KMS-11 (cell line): Measurements from ENCODE around the gene ZNF609.
A peak's percentile ranks its signal among the peaks of the same experiment; 100 is the strongest.

ENCODE experiments used
- H2AFZ ChIP-seq: fragments of 200-600 bp; sonication (generic); 2 replicates; pipeline ENCODE4 v1.6.1; 2016; ENCODE audit warnings: antibody characterized with exemption, mixed run types, low read depth
- H3K27ac ChIP-seq: fragments of 200-600 bp; sonication (generic); 2 replicates; pipeline ENCODE4 v1.6.1; 2016; ENCODE audit warnings: mild to moderate bottlenecking, mixed run types
- H3K27me3 ChIP-seq: fragments of 200-600 bp; sonication (generic); 2 replicates; pipeline ENCODE4 v1.6.1; 2017; ENCODE audit warnings: mild to moderate bottlenecking, low read depth, mixed run types, moderate library complexity; ENCODE audit not compliant: insufficient read depth
- H3K36me3 ChIP-seq: fragments of 200-600 bp; sonication (generic); 2 replicates; pipeline ENCODE4 v1.6.1; 2017; ENCODE audit warnings: mild to moderate bottlenecking, mixed run types; ENCODE audit not compliant: insufficient read depth
- H3K4me1 ChIP-seq: fragments of 200-600 bp; sonication (generic); 2 replicates; pipeline ENCODE4 v1.6.1; 2016; ENCODE audit warnings: mild to moderate bottlenecking, low read depth, mixed run types; ENCODE audit not compliant: poor library complexity, severe bottlenecking
- H3K4me2 ChIP-seq: fragments of 200-600 bp; sonication (generic); 2 replicates; pipeline ENCODE4 v1.7.0; 2016; ENCODE audit warnings: mild to moderate bottlenecking, mixed run types
- H3K4me3 ChIP-seq: fragments of 200-600 bp; sonication (generic); IDR thresholded peaks from 2 replicates; pipeline ENCODE4 v1.6.1; 2017; ENCODE audit warnings: low read depth, low read length, mixed read lengths; ENCODE audit not compliant: insufficient read depth
- H3K79me2 ChIP-seq: fragments of 200-600 bp; sonication (generic); 2 replicates; pipeline ENCODE4 v1.6.1; 2016; ENCODE audit warnings: low read depth, mixed run types; ENCODE audit not compliant: insufficient read depth
- H3K9ac ChIP-seq: fragments of 200-600 bp; sonication (generic); 2 replicates; pipeline ENCODE4 v1.6.1; 2016; ENCODE audit warnings: mild to moderate bottlenecking, mixed run types
- H4K20me1 ChIP-seq: fragments of 200-600 bp; sonication (generic); 2 replicates; pipeline ENCODE4 v1.6.1; 2016; ENCODE audit warnings: mild to moderate bottlenecking, mixed run types; ENCODE audit not compliant: insufficient read depth
- CTCF ChIP-seq: fragments of 200-600 bp; sonication (generic); conservative IDR thresholded peaks from 2 replicates; pipeline ENCODE4 v1.6.1; 2017; ENCODE audit warnings: low read depth, mild to moderate bottlenecking, antibody characterized with exemption, low read length, moderate library complexity, mixed read lengths

The ZNF609 gene

DNA sequence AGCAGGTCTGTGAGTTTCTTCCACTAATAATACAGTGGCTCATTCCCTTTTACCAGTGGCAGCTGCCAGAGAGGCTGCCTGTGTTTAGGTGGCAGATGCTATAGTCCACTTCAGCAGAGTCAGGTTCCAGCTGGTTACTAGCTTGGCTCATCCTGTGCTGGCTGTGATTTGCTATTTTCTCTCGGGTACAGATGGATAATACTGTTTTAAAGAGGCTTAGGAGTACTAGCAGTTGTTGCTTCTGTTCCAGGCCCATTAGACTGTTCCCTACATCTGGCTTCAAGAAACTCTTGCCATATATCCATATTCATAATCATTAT lies 41.0 kb downstream of the ZNF609 start:
- no peak overlapping the region for H3K9ac ChIP-seq
- no peaks in the 10 kb centered on the region for H3K36me3 ChIP-seq
- TF ChIP-seq CTCF, result no peak
- peaks cover 81% of the 10 kb centered on the region for H3K4me1 ChIP-seq
- H3K27me3 ChIP-seq, result no peaks in the 10 kb centered on the region
- no peak overlapping the region for H3K4me2 ChIP-seq
- no peak overlapping the region for H2AFZ ChIP-seq
- no peaks in the 10 kb centered on the region; the same call in 1 of the 2 replicates for H4K20me1 ChIP-seq
- H3K27ac ChIP-seq, result peak overlapping the region; percentile 4; the same call in 1 of the 2 replicates
- H3K79me2 ChIP-seq, result peaks cover 55% of the 10 kb centered on the region
- no peak overlapping the region for H3K4me3 ChIP-seq

GRCh38 chr15:64502151-64502550 lies 41.8 kb downstream of the ZNF609 start:
- no peaks in the 10 kb centered on the region; the same call in 1 of the 2 replicates for H4K20me1 ChIP-seq
- H3K27me3 ChIP-seq, result no peaks in the 10 kb centered on the region
- TF ChIP-seq CTCF, result no peak
- H2AFZ ChIP-seq, result no peak overlapping the region
- no peak overlapping the region; the same call in 1 of the 2 replicates for H3K4me2 ChIP-seq
- peak overlapping the region; percentile 4; the same call in 1 of the 2 replicates for H3K27ac ChIP-seq
- peaks cover 83% of the 10 kb centered on the region for H3K4me1 ChIP-seq
- H3K79me2 ChIP-seq, result peaks cover 52% of the 10 kb centered on the region; the same call in 1 of the 2 replicates
- no peak overlapping the region for H3K4me3 ChIP-seq
- H3K9ac ChIP-seq, result no peak overlapping the region
- H3K36me3 ChIP-seq, result no peaks in the 10 kb centered on the region

DNA sequence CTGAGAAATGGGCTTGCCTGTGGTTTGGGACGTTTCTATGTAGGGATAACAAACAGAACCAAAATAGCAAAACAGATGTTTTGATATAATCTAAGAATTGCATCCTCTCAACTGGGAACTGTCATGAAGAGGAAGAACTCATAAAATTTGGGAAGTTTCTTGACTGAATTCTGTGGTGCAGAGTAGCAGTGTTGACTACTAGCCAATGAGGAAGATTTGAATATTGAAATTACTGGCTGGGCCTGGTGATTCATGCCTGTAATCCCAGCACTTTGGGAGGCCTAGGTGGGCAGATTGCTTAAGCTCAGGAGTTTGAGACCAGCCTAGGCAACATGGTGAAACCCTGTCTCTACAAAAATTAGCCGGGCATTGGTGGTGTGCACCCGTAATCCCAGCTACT lies 42.2 kb downstream of the ZNF609 start:
- no peak overlapping the region for H3K9ac ChIP-seq
- H3K4me2 ChIP-seq, result no peak overlapping the region; the same call in 1 of the 2 replicates
- peaks cover 51% of the 10 kb centered on the region; the same call in 1 of the 2 replicates for H3K79me2 ChIP-seq
- H4K20me1 ChIP-seq, result no peaks in the 10 kb centered on the region; the same call in 1 of the 2 replicates
- H3K27ac ChIP-seq, result peak overlapping the region; percentile 9; the same call in 1 of the 2 replicates
- H2AFZ ChIP-seq, result no peak overlapping the region
- no peaks in the 10 kb centered on the region for H3K27me3 ChIP-seq
- TF ChIP-seq CTCF, result no peak
- H3K4me1 ChIP-seq, result peaks cover 83% of the 10 kb centered on the region
- no peak overlapping the region for H3K4me3 ChIP-seq
- no peaks in the 10 kb centered on the region for H3K36me3 ChIP-seq

- no peak overlapping the region for H2AFZ ChIP-seq
- H3K4me1 ChIP-seq, result peaks cover 83% of the 10 kb centered on the region
- H3K27ac ChIP-seq, result peak overlapping the region; percentile 9; the same call in 1 of the 2 replicates
- H3K36me3 ChIP-seq, result no peaks in the 10 kb centered on the region
- no peaks in the 10 kb centered on the region; the same call in 1 of the 2 replicates for H4K20me1 ChIP-seq
- H3K27me3 ChIP-seq, result no peaks in the 10 kb centered on the region
- H3K4me2 ChIP-seq, result peak overlapping the region; percentile 17; the same call in 1 of the 2 replicates
- peaks cover 51% of the 10 kb centered on the region; the same call in 1 of the 2 replicates for H3K79me2 ChIP-seq
- no peak overlapping the region for H3K4me3 ChIP-seq
- TF ChIP-seq CTCF, result no peak
- H3K9ac ChIP-seq, result no peak overlapping the region
Measured at GRCh38 chr15:64503197-64503596, 42.8 kb downstream of the ZNF609 start.
